ENCODE measurements around the gene KHNYN. TPM values are rescaled to one million over a fixed set of nuclear protein-coding genes. Genes with fewer than 3 reads are reported as not detected.

The KHNYN gene
- total and polyA plus RNA-seq, 2 of the 8 experiments (the other 6 are each of a cell fraction or from before 2014, with no cell fraction given), result 7.6 to 22.3 TPM

DNA sequence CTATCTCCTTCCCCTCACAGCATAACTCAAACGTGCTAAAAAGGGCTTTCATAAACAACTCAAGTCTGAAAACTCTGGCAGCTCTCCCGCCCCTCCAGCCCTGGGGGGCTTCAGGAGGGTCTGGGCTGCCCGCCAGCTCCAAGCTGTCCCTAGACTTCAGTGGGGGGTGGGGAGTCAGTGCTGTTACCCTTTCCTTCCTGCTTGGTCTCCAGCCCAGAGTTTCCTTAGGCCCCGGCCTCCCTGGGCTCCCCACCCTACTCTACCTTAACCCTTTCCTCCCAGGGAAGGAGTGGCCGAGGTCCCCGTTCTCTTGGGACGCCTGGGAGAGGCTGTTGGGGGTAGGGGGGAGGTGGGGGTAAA lies 31.5 kb upstream of the KHNYN start:
- no peak overlapping the region; the same call in 1 of the 2 replicates for H4K8ac ChIP-seq (ENCODE audit: extremely low read depth, insufficient read depth, low read length)
- no peaks in the 10 kb centered on the region for H4K20me1 ChIP-seq (replicated peaks in 1 of 2; ENCODE audit: control insufficient read depth in 1 of 2, insufficient read depth in 2 of 2, low read length in 2 of 2)
- 10% methylated on average over 7 of the region's 7 CpGs; no CpG with 5 or more reads in 1 of the 2 experiments for WGBS, 2 experiments (ENCODE audit: extremely low coverage in 1 of 2, insufficient coverage in 1 of 2, insufficient read length in 1 of 2, insufficient replicate concordance in 2 of 2, low coverage in 1 of 2, low lambda C conversion rate in 2 of 2, missing lambda C conversion rate in 1 of 2)
- peak overlapping the region; percentile 50 for H2BK120ac ChIP-seq (replicated peaks; ENCODE audit: low read depth, low read length)
- ChIA-PET CTCF (ENCODE audit: partially characterized antibody) (interaction anchor here (1.2 to 10.7 kb wide), 7 partner anchors 14 to 66 kb away, joined by 3 to 69 read pairs (median 4); partner anchors contain the start of gene ADCY4), POLR2A (ENCODE audit: partially characterized antibody) (interaction anchor here (0.9 to 3.4 kb wide), 7 partner anchors 9 to 37 kb away, joined by 3 to 20 read pairs (median 3); partner anchors contain the start of genes CBLN3 and KHNYN)
- peak overlapping the region; percentile 47 to 98 for H3K4me2 ChIP-seq (ENCODE audit: insufficient read depth in 1 of 2, low read depth in 2 of 2, low read length in 2 of 2)
- peaks cover 0 to 3% (median 0%) of the 10 kb centered on the region in 4 experiments; a peak in 1 of 7 replicates for H3K27me3 ChIP-seq (replicated peaks in 1 of 4; ENCODE audit: control insufficient read depth in 3 of 4, extremely low read depth in 1 of 4, insufficient read depth in 3 of 4, low read length in 3 of 4)
- peak overlapping the region; percentile 2 for H4K5ac ChIP-seq (ENCODE audit: insufficient read length, low read depth, low read length)
- peaks cover 0 to 12% (median 9%) of the 10 kb centered on the region in 4 experiments; a peak in 6 of 7 replicates for H3K4me1 ChIP-seq (replicated peaks in 1 of 4; ENCODE audit: control insufficient read depth in 3 of 4, insufficient read depth in 4 of 4, low read length in 3 of 4)
- H3K79me1 ChIP-seq (ENCODE audit: low read depth, low read length), result no peaks in the 10 kb centered on the region
- H3K18ac ChIP-seq (ENCODE audit: extremely low read depth, low read length), result peak overlapping the region; percentile 71; the same call in 1 of the 2 replicates
- no peak for FAIRE-seq
- H3K79me2 ChIP-seq (ENCODE audit: control insufficient read depth in 1 of 2, insufficient read depth in 2 of 2, low read length in 2 of 2), result no peaks in the 10 kb centered on the region
- peaks cover 10% of the 10 kb centered on the region; the same call in 1 of the 2 replicates for H3K23me2 ChIP-seq (ENCODE audit: low read depth, low read length)
- DNase-seq (ENCODE audit: low read depth in 1 of 2, low spot score in 2 of 2), result peak in 1 of 2 experiments; percentile 74
- H3K9me3 ChIP-seq (ENCODE audit: insufficient read depth in 2 of 2, low read depth in 1 of 2, low read length in 1 of 2), result no peaks in the 10 kb centered on the region
- 0 out of 2 replicates have a peak overlapping the region, but pooled peaks have one; percentile 28 for H2BK5ac ChIP-seq (ENCODE audit: low read depth, low read length)
- H3K36me3 ChIP-seq (ENCODE audit: control insufficient read depth in 2 of 4, insufficient read depth in 4 of 4, low read length in 3 of 4), result no peaks in the 10 kb centered on the region
- peak overlapping the region; percentile 42; the same call in 1 of the 2 replicates for H2AFZ ChIP-seq (ENCODE audit: low read length)
- H3K9ac ChIP-seq (replicated peaks in 1 of 4; ENCODE audit: extremely low read depth in 1 of 4, low read depth in 3 of 4, low read length in 3 of 4), result no peak overlapping the region
- no peak overlapping the region for H2BK20ac ChIP-seq (ENCODE audit: low read length)
- no peak overlapping the region for H2AK5ac ChIP-seq (ENCODE audit: low read depth, low read length)
- H3K14ac ChIP-seq (ENCODE audit: insufficient read length), result no peak overlapping the region
- H3K4me3 ChIP-seq (ENCODE audit: extremely low read depth in 1 of 4, insufficient read depth in 2 of 4, low read depth in 3 of 4, low read length in 4 of 4), result peak overlapping the region; percentile 13 to 80 (median 42); a peak in 6 of 8 replicates
- no peak overlapping the region for H3K56ac ChIP-seq (replicated peaks; ENCODE audit: insufficient read length, low read depth, low read length)
- 0 out of 2 replicates have a peak overlapping the region, but pooled peaks have one; percentile 16 for H2BK15ac ChIP-seq (ENCODE audit: low read length)
- H3K23ac ChIP-seq (ENCODE audit: insufficient read length), result no peak overlapping the region
- no peak overlapping the region for H3K27ac ChIP-seq (ENCODE audit: low read depth, low read length)
- H3K4ac ChIP-seq (replicated peaks; ENCODE audit: insufficient read length, low read depth, low read length), result no peak overlapping the region
- no peak overlapping the region for H4K91ac ChIP-seq (replicated peaks; ENCODE audit: insufficient read length, low read length)
- H2BK12ac ChIP-seq (ENCODE audit: low read depth, low read length), result peak overlapping the region; percentile 84; the same call in 1 of the 2 replicates
- TF ChIP-seq SIRT6 (IDR thresholded peaks at IDR 0.05; ENCODE audit: low read length) (no peak), POLR2A (IDR thresholded peaks at IDR 0.05; ENCODE audit: control extremely low read depth in 1 of 2, low read depth in 2 of 2, low read length in 2 of 2) (no peak), EZH2 (IDR thresholded peaks at IDR 0.05; ENCODE audit: low read depth, low read length, severe bottlenecking) (peak; percentile 33), RBBP5 (IDR thresholded peaks at IDR 0.05; ENCODE audit: borderline replicate concordance, low read depth, low read length) (no peak), ASH2L (IDR thresholded peaks at IDR 0.05; ENCODE audit: low read length) (no peak), KDM5A (IDR thresholded peaks at IDR 0.05; ENCODE audit: low read length) (no peak), TBP (IDR thresholded peaks at IDR 0.05; ENCODE audit: low read depth, low read length) (no peak), EP300 (IDR thresholded peaks at IDR 0.05; ENCODE audit: borderline replicate concordance in 1 of 2, low read depth in 2 of 2, low read length in 2 of 2) (peak in 1 of 2 experiments; percentile 22; a peak in 1 of 3 replicates), YY1 (IDR thresholded peaks at IDR 0.05; ENCODE audit: low read depth, low read length) (0 out of 2 replicates have a peak, but pooled peaks have one; percentile 17), FOSL1 (IDR thresholded peaks at IDR 0.05; ENCODE audit: insufficient read depth, low read depth, low read length) (no peak), SP1 (IDR thresholded peaks at IDR 0.05; ENCODE audit: low read depth, low read length) (peak; percentile 98), USF2 (IDR thresholded peaks at IDR 0.05; ENCODE audit: low read length) (no peak), SIX5 (IDR thresholded peaks at IDR 0.05; ENCODE audit: low read depth, low read length) (no peak)
